GM23338 (cell line): ENCODE results near the gene CCSER2. TPM values are rescaled to one million over a fixed set of nuclear protein-coding genes. Genes with fewer than 3 reads are reported as not detected.

Experiments used
- ATAC-seq: fragments of 200-7000 bp; cut with Tn5 transposase; 3 replicates; pipeline ENCODE4 v1.9.1; 2020
- DNase-seq: peaks from one replicate; pipeline ENCODE4 v3.0.0-alpha.2; 2015; ENCODE audit warnings: low spot score
- H2AFZ ChIP-seq: fragments of 200-600 bp; sonication (generic); 2 replicates; pipeline ENCODE4 v1.8.0; 2016; ENCODE audit warnings: antibody characterized with exemption, mild to moderate bottlenecking, moderate library complexity
- H3F3A ChIP-seq: fragments of 200-600 bp; sonication (generic); replicated peaks from 2 replicates; pipeline ENCODE4 v1.8.0; 2017; ENCODE audit warnings: antibody characterized with exemption, mixed run types, low read depth
- H3K27ac ChIP-seq: fragments of 200-600 bp; sonication (generic); 2 replicates; pipeline ENCODE4 v1.6.1; 2016; ENCODE audit warnings: low read depth
- H3K27me3 ChIP-seq: fragments of 200-600 bp; sonication (generic); 2 replicates; pipeline ENCODE4 v1.8.0; 2016; ENCODE audit warnings: mild to moderate bottlenecking, mixed run types, moderate library complexity; ENCODE audit not compliant: insufficient read depth
- H3K36me3 ChIP-seq: fragments of 200-600 bp; sonication (generic); 2 replicates; pipeline ENCODE4 v1.8.0; 2016; ENCODE audit warnings: mild to moderate bottlenecking; ENCODE audit not compliant: insufficient read depth
- H3K4me1 ChIP-seq: fragments of 200-600 bp; sonication (generic); 2 replicates; pipeline ENCODE4 v1.8.0; 2016; ENCODE audit warnings: mild to moderate bottlenecking, moderate library complexity; ENCODE audit not compliant: insufficient read depth
- H3K4me2 ChIP-seq: fragments of 200-600 bp; sonication (generic); 2 replicates; pipeline ENCODE4 v1.7.1; 2017; ENCODE audit warnings: mixed run types
- H3K4me3 ChIP-seq: fragments of 200-600 bp; sonication (generic); 2 replicates; pipeline ENCODE4 v1.6.1; 2016; ENCODE audit warnings: mixed run types
- H3K79me2 ChIP-seq: fragments of 200-600 bp; sonication (generic); replicated peaks from 2 replicates; pipeline ENCODE4 v1.8.0; 2017; ENCODE audit warnings: mild to moderate bottlenecking; ENCODE audit not compliant: insufficient read depth
- H3K9me2 ChIP-seq: fragments of 200-600 bp; sonication (generic); 2 replicates; pipeline ENCODE4 v1.8.0; 2017; ENCODE audit not compliant: insufficient read depth
- H4K20me1 ChIP-seq: fragments of 200-600 bp; sonication (generic); replicated peaks from 2 replicates; pipeline ENCODE4 v1.8.0; 2017; ENCODE audit warnings: mild to moderate bottlenecking; ENCODE audit not compliant: insufficient read depth
- H3K27ac Mint-ChIP-seq: 2 replicates; pipeline ENCODE4 v1.8.0; 2020; ENCODE audit warnings: inconsistent platforms, mild to moderate bottlenecking, moderate library complexity, mixed read lengths
- H3K27me3 Mint-ChIP-seq: 3 replicates; pipeline ENCODE4 v1.8.0; 2022; ENCODE audit warnings: low read depth, mild to moderate bottlenecking, moderate library complexity, mixed read lengths, inconsistent platforms; ENCODE audit not compliant: insufficient read depth, poor library complexity
- H3K36me3 Mint-ChIP-seq: 3 replicates; pipeline ENCODE4 v1.8.0; 2021; ENCODE audit warnings: low read depth, mild to moderate bottlenecking, inconsistent platforms, moderate library complexity, mixed read lengths
- H3K4me1 Mint-ChIP-seq: 3 replicates; pipeline ENCODE4 v1.8.0; 2020; ENCODE audit warnings: mild to moderate bottlenecking, inconsistent platforms, mixed read lengths
- H3K4me3 Mint-ChIP-seq: 3 replicates; pipeline ENCODE4 v1.8.0; 2021; ENCODE audit warnings: moderate library complexity, mild to moderate bottlenecking, inconsistent platforms, mixed read lengths
- H3K9me3 Mint-ChIP-seq: 3 replicates; pipeline ENCODE4 v1.8.0; 2020; ENCODE audit warnings: moderate library complexity, mild to moderate bottlenecking, inconsistent platforms, mixed read lengths
- CREB1 ChIP-seq: fragments of 250-450 bp; sonication (Bioruptor Pico); IDR thresholded peaks from 2 replicates; pipeline ENCODE4 v1.5.0; 2020; ENCODE audit warnings: low read depth, mild to moderate bottlenecking, moderate library complexity
- CTCF ChIP-seq, 2 experiments: fragments of 200-600 bp in 1 of 2; sonication (generic) in 1 of 2; conservative IDR thresholded peaks; 2 replicates each; pipeline versions ENCODE4 v1.5.1 to v1.6.1; 2016 to 2017; ENCODE audit warnings: antibody characterized with exemption in 2 of 2, low read depth in 2 of 2, mild to moderate bottlenecking in 2 of 2, moderate library complexity in 1 of 2
- EZH2 ChIP-seq: fragments of 200-600 bp; sonication (generic); IDR thresholded peaks from one replicate; pipeline ENCODE4 v1.8.0; 2017; ENCODE audit warnings: antibody characterized with exemption, mild to moderate bottlenecking, low read depth; ENCODE audit not compliant: unreplicated experiment
- EZH2phosphoT487 ChIP-seq: fragments of 200-600 bp; sonication (generic); IDR thresholded peaks from one replicate; pipeline ENCODE4 v1.8.1; 2018; ENCODE audit warnings: antibody characterized with exemption; ENCODE audit not compliant: unreplicated experiment
- REST ChIP-seq: IDR thresholded peaks from one replicate; pipeline ENCODE4 v1.6.1; 2018; ENCODE audit warnings: antibody characterized with exemption; ENCODE audit not compliant: unreplicated experiment
- STAT1 ChIP-seq: IDR thresholded peaks from one replicate; pipeline ENCODE4 v1.6.1; 2016; ENCODE audit warnings: antibody characterized with exemption; ENCODE audit not compliant: unreplicated experiment
- ZNF114 ChIP-seq: fragments of 250-450 bp; sonication (Bioruptor Pico); IDR thresholded peaks from 2 replicates; pipeline ENCODE4 v1.5.0; 2020; ENCODE audit warnings: mild to moderate bottlenecking, moderate library complexity
- ZNF331 ChIP-seq: fragments of 250-450 bp; sonication (Bioruptor Pico); IDR thresholded peaks from 2 replicates; pipeline ENCODE4 v1.5.0; 2020; ENCODE audit warnings: low read depth, mild to moderate bottlenecking, moderate library complexity
- ZNF462 ChIP-seq: fragments of 250-450 bp; sonication (Bioruptor Pico); IDR thresholded peaks from 2 replicates; pipeline ENCODE4 v1.5.0; 2020; ENCODE audit warnings: mild to moderate bottlenecking, moderate library complexity
- polyA plus RNA-seq: library from polyadenylated mRNA; unstranded; fragments of >200 nt; fragmentation: Nextera tagmentation; extraction: Ambion mirVana; gene quantifications from 2 replicates; pipeline ENCODE4 v1.2.1, GENCODE V29; 2016
- total RNA-seq: library from RNA; depleted of rRNA; stranded (reverse); fragments of >200 nt; shearing (Covaris generic); gene quantifications from 2 replicates; pipeline ENCODE4 v1.2.3, GENCODE V29; 2014

CCSER2 gene
- total and polyA plus RNA-seq, 2 experiments from 2014 or later, result 30.6 to 37.2 TPM

- H3K79me2 ChIP-seq, result no peaks in the 10 kb centered on the region
- Mint-ChIP-seq H3K36me3 (peaks cover 12% of the 10 kb centered on the region), H3K27ac (no peak overlapping the region), H3K27me3 (peaks cover 4% of the 10 kb centered on the region), H3K9me3 (peaks cover 13% of the 10 kb centered on the region), H3K4me1 (peaks cover 29% of the 10 kb centered on the region), H3K4me3 (no peak overlapping the region)
- no peaks in the 10 kb centered on the region for H3K36me3 ChIP-seq
- H2AFZ ChIP-seq, result no peak overlapping the region
- 0 out of 2 replicates have a peak overlapping the region, but pooled peaks have one; percentile 50 for H3K4me2 ChIP-seq
- H3F3A ChIP-seq, result no peaks in the 10 kb centered on the region
- no peak overlapping the region for H3K4me3 ChIP-seq
- peak; percentile 72 for ATAC-seq
- no peak overlapping the region for H3K27ac ChIP-seq
- no peaks in the 10 kb centered on the region for H4K20me1 ChIP-seq
- TF ChIP-seq ZNF331 (CRISPR knock-in tag) (no peak), ZNF114 (CRISPR knock-in tag) (no peak), EZH2phosphoT487 (no peak), REST (no peak), STAT1 (no peak), CREB1 (CRISPR knock-in tag) (no peak), EZH2 (no peak), ZNF462 (CRISPR knock-in tag) (no peak), CTCF (conservative IDR thresholded peaks at IDR 0.05; ENCODE audit: low read depth in 2 of 2) (no peak)
- DNase-seq, result peak; percentile 57
- H3K27me3 ChIP-seq, result no peaks in the 10 kb centered on the region
- H3K9me2 ChIP-seq, result no peaks in the 10 kb centered on the region
- H3K4me1 ChIP-seq, result peaks cover 24% of the 10 kb centered on the region
Measured at GRCh38 chr10:84521013-84521412, 192.6 kb downstream of the CCSER2 start.
